Smooth muscle cell (in vitro differentiated cells): Measurements from ENCODE around the gene CSK. TPM values are rescaled to one million over a fixed set of nuclear protein-coding genes. Genes with fewer than 3 reads are reported as not detected.

Experiments used
- DNase-seq: peaks from one replicate; lab custom pipeline; 2025; ENCODE audit not compliant: unreplicated experiment; lab: John Stamatoyannopoulos, UW
- H2AFZ ChIP-seq: fragments of 200-600 bp; sonication (generic); 2 replicates; pipeline ENCODE4 v1.6.0; 2016; ENCODE audit warnings: antibody characterized with exemption, low read depth, mild to moderate bottlenecking
- H3F3A ChIP-seq: fragments of 200-600 bp; sonication (generic); 2 replicates; pipeline ENCODE4 v1.6.0; 2017; ENCODE audit warnings: antibody characterized with exemption, low read depth
- H3K27ac ChIP-seq: fragments of 200-600 bp; sonication (generic); 2 replicates; pipeline ENCODE4 v1.5.1; 2016; ENCODE audit warnings: low read depth, mild to moderate bottlenecking
- H3K27me3 ChIP-seq: fragments of 200-600 bp; sonication (generic); 2 replicates; pipeline ENCODE4 v1.6.1; 2016; ENCODE audit warnings: low read depth, mild to moderate bottlenecking
- H3K36me3 ChIP-seq: fragments of 200-600 bp; sonication (generic); 2 replicates; pipeline ENCODE4 v1.5.1; 2016; ENCODE audit warnings: low read depth
- H3K4me1 ChIP-seq: fragments of 200-600 bp; sonication (generic); 2 replicates; pipeline ENCODE4 v1.5.1; 2016; ENCODE audit warnings: low read depth
- H3K4me2 ChIP-seq: fragments of 200-600 bp; sonication (generic); 2 replicates; pipeline ENCODE4 v1.6.0; 2016; ENCODE audit warnings: mild to moderate bottlenecking
- H3K4me3 ChIP-seq: fragments of 200-600 bp; sonication (generic); 2 replicates; pipeline ENCODE4 v1.5.1; 2016; ENCODE audit warnings: mild to moderate bottlenecking
- H3K79me2 ChIP-seq: fragments of 200-600 bp; sonication (generic); 2 replicates; pipeline ENCODE4 v1.6.0; 2016; ENCODE audit warnings: low read depth, mild to moderate bottlenecking
- H3K9ac ChIP-seq: fragments of 200-600 bp; sonication (generic); 2 replicates; pipeline ENCODE4 v1.6.0; 2016; ENCODE audit warnings: low read depth
- H3K9me3 ChIP-seq: fragments of 200-600 bp; sonication (generic); replicated peaks from 2 replicates; pipeline ENCODE4 v1.5.1; 2016; ENCODE audit warnings: low read depth
- H4K20me1 ChIP-seq: fragments of 200-600 bp; sonication (generic); 2 replicates; pipeline ENCODE4 v1.6.0; 2016; ENCODE audit warnings: low read depth
- CTCF ChIP-seq: fragments of 200-600 bp; sonication (generic); IDR thresholded peaks from 2 replicates; pipeline ENCODE4 v1.5.1; 2017; ENCODE audit warnings: borderline replicate concordance, mild to moderate bottlenecking, antibody characterized with exemption; ENCODE audit not compliant: insufficient read depth, poor library complexity, severe bottlenecking
- WGBS: methylation state at CpG from one replicate; pipeline ENCODE4 v1.1.7; 2016; ENCODE audit warnings: low lambda C conversion rate; 5-methylcytosine and 5-hydroxymethylcytosine counted together
- polyA plus RNA-seq: library from polyadenylated mRNA; unstranded; fragments of >200 nt; fragmentation: Nextera tagmentation; extraction: Ambion mirVana; gene quantifications from 2 replicates; pipeline ENCODE4 v1.2.1, GENCODE V29; 2016
- total RNA-seq: library from RNA; depleted of rRNA; stranded (reverse); fragments of >200 nt; gene quantifications from 2 replicates; pipeline ENCODE4 v1.2.3, GENCODE V29; 2014

Gene CSK
- total and polyA plus RNA-seq, 2 experiments from 2014 or later = 16.5 to 19.6 TPM

- H3K27me3 ChIP-seq = no peaks in the 10 kb centered on the region
Observed at GRCh38 chr15:74808078-74808839, 26.4 kb downstream of the CSK start.

GRCh38 chr15:74808840-74809229 lies 27.0 kb downstream of the CSK start:
- WGBS = 68% methylated on average over 4 of the region's 4 CpGs
- Histone ChIP-seq H2AFZ (no peak overlapping the region), H3K36me3 (no peaks in the 10 kb centered on the region)

More at GRCh38 chr15:74808078-74808839, 26.4 kb downstream of the CSK start:
- no peak for DNase-seq
- WGBS = 88% methylated on average over 18 of the region's 18 CpGs
- Histone ChIP-seq H2AFZ (no peak overlapping the region), H3K27ac (no peak overlapping the region), H3K4me2 (no peak overlapping the region), H3K4me3 (no peak overlapping the region), H3F3A (no peaks in the 10 kb centered on the region), H3K9ac (no peak overlapping the region), H3K36me3 (no peaks in the 10 kb centered on the region), H3K4me1 (no peaks in the 10 kb centered on the region), H3K9me3 (no peaks in the 10 kb centered on the region), H4K20me1 (no peaks in the 10 kb centered on the region), H3K79me2 (no peaks in the 10 kb centered on the region)
- no peak for TF ChIP-seq CTCF

GRCh38 chr15:74809242-74809641 lies 27.4 kb downstream of the CSK start:
- Histone ChIP-seq H3K4me2 (no peak overlapping the region), H3K79me2 (no peaks in the 10 kb centered on the region), H3F3A (no peaks in the 10 kb centered on the region), H3K36me3 (no peaks in the 10 kb centered on the region), H3K4me3 (no peak overlapping the region), H3K9ac (no peak overlapping the region), H3K27me3 (no peaks in the 10 kb centered on the region), H2AFZ (no peak overlapping the region), H3K9me3 (no peaks in the 10 kb centered on the region), H3K4me1 (no peaks in the 10 kb centered on the region), H3K27ac (no peak overlapping the region), H4K20me1 (no peaks in the 10 kb centered on the region)
- 95% methylated on average over 5 of the region's 5 CpGs for WGBS
- no peak for DNase-seq
- no peak for TF ChIP-seq CTCF

More at GRCh38 chr15:74808840-74809229, 27.0 kb downstream of the CSK start:
- Histone ChIP-seq H3K4me1 (no peaks in the 10 kb centered on the region), H3K9ac (no peak overlapping the region), H3K9me3 (no peaks in the 10 kb centered on the region), H3K27me3 (no peaks in the 10 kb centered on the region), H3K4me3 (no peak overlapping the region), H3K27ac (no peak overlapping the region), H4K20me1 (no peaks in the 10 kb centered on the region), H3K4me2 (no peak overlapping the region), H3F3A (no peaks in the 10 kb centered on the region), H3K79me2 (no peaks in the 10 kb centered on the region)
- DNase-seq = no peak
- no peak for TF ChIP-seq CTCF

GRCh38 chr15:74809956-74810355 lies 28.1 kb downstream of the CSK start:
- DNase-seq = no peak
- no peak for TF ChIP-seq CTCF
- Histone ChIP-seq H3K4me3 (no peak overlapping the region), H2AFZ (no peak overlapping the region), H4K20me1 (no peaks in the 10 kb centered on the region), H3K4me1 (no peaks in the 10 kb centered on the region), H3K27me3 (no peaks in the 10 kb centered on the region), H3K36me3 (no peaks in the 10 kb centered on the region), H3K4me2 (no peak overlapping the region), H3F3A (no peaks in the 10 kb centered on the region), H3K79me2 (no peaks in the 10 kb centered on the region), H3K9me3 (no peaks in the 10 kb centered on the region), H3K9ac (no peak overlapping the region), H3K27ac (no peak overlapping the region)
- WGBS = 90% methylated on average over 3 of the region's 3 CpGs
